SK-N-SH treated with all-trans-retinoic acid at 6 μM for 48 hours (cell line): ENCODE data around the gene ANK3.

Experiments
- CREB5 ChIP-seq: fragments of 250-450 bp; sonication (Bioruptor Pico); IDR thresholded peaks from 2 replicates; pipeline ENCODE4 v1.5.1; 2020; ENCODE audit warnings: low read depth, mild to moderate bottlenecking, moderate library complexity
- GLIS3 ChIP-seq: fragments of 250-450 bp; sonication (Bioruptor Pico); IDR thresholded peaks from 2 replicates; pipeline ENCODE4 v1.5.0; 2020; ENCODE audit warnings: mild to moderate bottlenecking, moderate library complexity
- ISL1 ChIP-seq: fragments of 250-450 bp; sonication (Bioruptor Pico); IDR thresholded peaks from 2 replicates; pipeline ENCODE4 v2.1.2; 2022; ENCODE audit warnings: mild to moderate bottlenecking, moderate library complexity
- OSR1 ChIP-seq: fragments of 250-450 bp; sonication (Bioruptor Pico); IDR thresholded peaks from 2 replicates; pipeline ENCODE4 v1.8.0; 2022; ENCODE audit warnings: moderate library complexity, mild to moderate bottlenecking, inconsistent platforms
- PATZ1 ChIP-seq: fragments of 250-450 bp; sonication (Bioruptor Pico); IDR thresholded peaks from 2 replicates; pipeline ENCODE4 v1.8.0; 2020; ENCODE audit warnings: mild to moderate bottlenecking, moderate library complexity, borderline replicate concordance
- RARB ChIP-seq: fragments of 250-450 bp; sonication (Bioruptor Pico); IDR thresholded peaks from 2 replicates; pipeline ENCODE4 v1.8.0; 2021; ENCODE audit warnings: mild to moderate bottlenecking, moderate library complexity
- SNAI2 ChIP-seq: fragments of 250-450 bp; sonication (Bioruptor Pico); IDR thresholded peaks from 2 replicates; pipeline ENCODE4 v1.5.0; 2020; ENCODE audit warnings: mild to moderate bottlenecking, moderate library complexity

- TF ChIP-seq OSR1 (CRISPR knock-in tag) (no peak), PATZ1 (CRISPR knock-in tag) (no peak), RARB (no peak), CREB5 (CRISPR knock-in tag) (no peak), SNAI2 (CRISPR knock-in tag) (no peak), ISL1 (CRISPR knock-in tag) (no peak), GLIS3 (CRISPR knock-in tag) (no peak)
These were observed 219.4 kb downstream of the ANK3 start for GRCh38 chr10:60170250-60170649.
